ENCODE measurements around the gene LAMA2. TPM values are rescaled to one million over a fixed set of nuclear protein-coding genes. Genes with fewer than 3 reads are reported as not detected.
A peak's percentile ranks its signal among the peaks of the same experiment; 100 is the strongest.

Gene LAMA2
- total and polyA plus RNA-seq, 4 donors, result 5.2 to 105 (median 45.9) TPM

- DNase-seq, result no peak
- H3K4me3 ChIP-seq, result no peak overlapping the region
- no peak for ATAC-seq (ENCODE audit: insufficient read depth, low FRiP score)
- H3K27me3 ChIP-seq (ENCODE audit: control insufficient read depth in 3 of 3, insufficient read depth in 3 of 3, low read length in 2 of 3), result no peaks in the 10 kb centered on the region
- no peaks in the 10 kb centered on the region for H3K9me3 ChIP-seq (ENCODE audit: control insufficient read depth in 4 of 4, insufficient read depth in 3 of 4, low read length in 3 of 4)
- no peak for TF ChIP-seq CTCF (IDR thresholded peaks at IDR 0.05; ENCODE audit: control extremely low read depth, extremely low read depth)
- H3K9ac ChIP-seq (ENCODE audit: insufficient read depth in 1 of 2, low read length in 2 of 2), result no peak overlapping the region
- H3K27ac ChIP-seq (ENCODE audit: low read depth in 1 of 2, low read length in 1 of 2), result no peak overlapping the region
- H3K36me3 ChIP-seq (ENCODE audit: control insufficient read depth in 4 of 4, insufficient read depth in 4 of 4, low read length in 4 of 4), result peaks cover 0 to 25% (median 2%) of the 10 kb centered on the region in 4 donors
- H3K4me1 ChIP-seq (ENCODE audit: control insufficient read depth in 5 of 5, insufficient read depth in 5 of 5, low read length in 5 of 5), result peaks cover 0 to 12% (median 0%) of the 10 kb centered on the region in 5 donors
- WGBS, 2 donors, result 88 to 92% methylated on average over 2 of the region's 2 CpGs
Measured at GRCh38 chr6:129485746-129486145, 602.8 kb downstream of the LAMA2 start.

- no peak for DNase-seq
- no peaks in the 10 kb centered on the region for H3K9me3 ChIP-seq (ENCODE audit: control insufficient read depth in 4 of 4, insufficient read depth in 3 of 4, low read length in 3 of 4)
- TF ChIP-seq CTCF (IDR thresholded peaks at IDR 0.05; ENCODE audit: control extremely low read depth, extremely low read depth), result no peak
- 51 to 71% methylated on average over 8 of the region's 8 CpGs for WGBS, 2 donors
- H3K9ac ChIP-seq (ENCODE audit: insufficient read depth in 1 of 2, low read length in 2 of 2), result no peak overlapping the region
- no peak overlapping the region for H3K27ac ChIP-seq (ENCODE audit: low read depth in 1 of 2, low read length in 1 of 2)
- peaks cover 0 to 13% (median 0%) of the 10 kb centered on the region in 5 donors for H3K4me1 ChIP-seq (ENCODE audit: control insufficient read depth in 5 of 5, insufficient read depth in 5 of 5, low read length in 5 of 5)
- H3K4me3 ChIP-seq, result no peak overlapping the region
- no peak for ATAC-seq (ENCODE audit: insufficient read depth, low FRiP score)
- peaks cover 0 to 22% (median 2%) of the 10 kb centered on the region in 4 donors for H3K36me3 ChIP-seq (ENCODE audit: control insufficient read depth in 4 of 4, insufficient read depth in 4 of 4, low read length in 4 of 4)
- H3K27me3 ChIP-seq (ENCODE audit: control insufficient read depth in 3 of 3, insufficient read depth in 3 of 3, low read length in 2 of 3), result no peaks in the 10 kb centered on the region
Measured at GRCh38 chr6:129486327-129486726, 603.4 kb downstream of the LAMA2 start.

- Histone ChIP-seq H3K27ac (ENCODE audit: low read depth in 1 of 2, low read length in 1 of 2) (peak overlapping the region in 1 of 2 donors; percentile 45), H3K27me3 (ENCODE audit: control insufficient read depth in 3 of 3, insufficient read depth in 3 of 3, low read length in 2 of 3) (no peaks in the 10 kb centered on the region), H3K36me3 (ENCODE audit: control insufficient read depth in 4 of 4, insufficient read depth in 4 of 4, low read length in 4 of 4) (peaks cover 3 to 15% (median 5%) of the 10 kb centered on the region in 4 donors), H3K4me1 (ENCODE audit: control insufficient read depth in 5 of 5, insufficient read depth in 5 of 5, low read length in 5 of 5) (peaks cover 0 to 28% (median 0%) of the 10 kb centered on the region in 5 donors), H3K9ac (ENCODE audit: insufficient read depth in 1 of 2, low read length in 2 of 2) (no peak overlapping the region), H3K4me3 (no peak overlapping the region), H3K9me3 (ENCODE audit: control insufficient read depth in 4 of 4, insufficient read depth in 3 of 4, low read length in 3 of 4) (no peaks in the 10 kb centered on the region)
- no peak for TF ChIP-seq CTCF (IDR thresholded peaks at IDR 0.05; ENCODE audit: control extremely low read depth, extremely low read depth)
- no peak for DNase-seq
- WGBS, 2 donors, result 49 to 69% methylated on average over 2 of the region's 2 CpGs
- no peak for ATAC-seq (ENCODE audit: insufficient read depth, low FRiP score)
Measured at GRCh38 chr6:129488313-129488712, 605.4 kb downstream of the LAMA2 start.

GRCh38 chr6:129489215-129489765 is 606.4 kb downstream of the LAMA2 start:
- H3K9me3 ChIP-seq (ENCODE audit: control insufficient read depth in 4 of 4, insufficient read depth in 3 of 4, low read length in 3 of 4), result no peaks in the 10 kb centered on the region
- peaks cover 3 to 11% (median 8%) of the 10 kb centered on the region in 4 donors for H3K36me3 ChIP-seq (ENCODE audit: control insufficient read depth in 4 of 4, insufficient read depth in 4 of 4, low read length in 4 of 4)
- peaks cover 0 to 28% (median 0%) of the 10 kb centered on the region in 5 donors for H3K4me1 ChIP-seq (ENCODE audit: control insufficient read depth in 5 of 5, insufficient read depth in 5 of 5, low read length in 5 of 5)
- no peak for DNase-seq
- peak overlapping the region; percentile 53 to 59 for H3K27ac ChIP-seq (ENCODE audit: low read depth in 1 of 2, low read length in 1 of 2)
- ATAC-seq (ENCODE audit: insufficient read depth, low FRiP score), result no peak
- no peak overlapping the region for H3K4me3 ChIP-seq
- H3K27me3 ChIP-seq (ENCODE audit: control insufficient read depth in 3 of 3, insufficient read depth in 3 of 3, low read length in 2 of 3), result no peaks in the 10 kb centered on the region
- no peak overlapping the region for H3K9ac ChIP-seq (ENCODE audit: insufficient read depth in 1 of 2, low read length in 2 of 2)
- no peak for TF ChIP-seq CTCF (IDR thresholded peaks at IDR 0.05; ENCODE audit: control extremely low read depth, extremely low read depth)
- WGBS, 2 donors, result 88 to 98% methylated on average over 2 of the region's 2 CpGs
